ENCODE data around the gene CT55. TPM values are rescaled to one million over a fixed set of nuclear protein-coding genes. Genes with fewer than 3 reads are reported as not detected.
"Not testable (repeated sequence)": the region's sequence is repeated elsewhere in the genome, so short reads cannot be mapped to it uniquely, and the experiment has no call there.

The CT55 gene, protein sequence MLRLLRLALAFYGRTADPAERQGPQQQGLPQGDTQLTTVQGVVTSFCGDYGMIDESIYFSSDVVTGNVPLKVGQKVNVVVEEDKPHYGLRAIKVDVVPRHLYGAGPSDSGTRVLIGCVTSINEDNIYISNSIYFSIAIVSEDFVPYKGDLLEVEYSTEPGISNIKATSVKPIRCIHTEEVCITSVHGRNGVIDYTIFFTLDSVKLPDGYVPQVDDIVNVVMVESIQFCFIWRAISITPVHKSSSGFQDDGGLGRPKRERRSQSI
- total RNA-seq (2021), result 0.24 TPM in 1 of 3 replicates, not detected in the others
- percentile 8 among the genes with signal in this experiment for Bru-seq, nascent RNA
- long read RNA-seq, experiment 1, partial matches to known transcripts, result 0 of 1 reads
- long read RNA-seq, experiment 1, other reads (novel, unspliced or antisense), result 1 of 1 reads
- long read RNA-seq, experiment 2, result 0 reads
- long read RNA-seq, experiment 3, partial matches to known transcripts, result 0 of 1 reads
- long read RNA-seq, experiment 3, other reads (novel, unspliced or antisense), result 0 of 1 reads

GRCh38 chrX:135170877-135171519 is at the start of gene CT55:
TSS of gene CT55 (minus strand) at chrX:135171398. CDS start at chrX:135171171, 227 bp downstream.
- H3K9me3 Mint-ChIP-seq, result no peaks in the 10 kb centered on the region
- no peak within 1 kb of the TSS for H3K27ac Mint-ChIP-seq
- H3K4me3 Mint-ChIP-seq, result no peak within 1 kb of the TSS
- peak; percentile 89 for ATAC-seq
- CTCF ChIA-PET, result interaction anchor here (0.8 to 1.0 kb wide), 2 partner anchors 15 to 59 kb away, joined by 3 to 6 read pairs; no protein-coding TSS in a partner anchor
- H3K36me3 Mint-ChIP-seq, result no peaks in the 10 kb centered on the region
- TF ChIP-seq CREB1 (CRISPR knock-in tag; IDR thresholded peaks at IDR 0.05), result no peak
- no peak for TF ChIP-seq NR1H2 (CRISPR knock-in tag; IDR thresholded peaks at IDR 0.05)
- TF ChIP-seq KAT7 (CRISPR knock-in tag; IDR thresholded peaks at IDR 0.05; ENCODE audit: borderline replicate concordance), result no peak
- TF ChIP-seq AR (CRISPR knock-in tag; IDR thresholded peaks at IDR 0.05), result no peak
- TF ChIP-seq NFYB (CRISPR knock-in tag; conservative IDR thresholded peaks at IDR 0.05; ENCODE audit: low read depth), result no peak
- TF ChIP-seq USF1 (CRISPR knock-in tag; IDR thresholded peaks at IDR 0.05), result no peak
- no peak for TF ChIP-seq ELF4 (CRISPR knock-in tag; IDR thresholded peaks at IDR 0.05; ENCODE audit: low read depth)
- no peak for TF ChIP-seq TCF7 (CRISPR knock-in tag; IDR thresholded peaks at IDR 0.05; ENCODE audit: low read depth)
- TF ChIP-seq SMAD4 (CRISPR knock-in tag; IDR thresholded peaks at IDR 0.05), result no peak
- peaks cover 2% of the 10 kb centered on the region; the same call in 1 of the 2 replicates for H3K27me3 Mint-ChIP-seq (ENCODE audit: low read depth)
- peaks cover 7% of the 10 kb centered on the region for H3K4me1 Mint-ChIP-seq
- DNase-seq (ENCODE audit: low spot score), result peak; percentile 14
- POLR2A ChIA-PET, result no interaction called here

GRCh38 chrX:135213200-135213844 is 42.1 kb upstream of the CT55 start:
- Mint-ChIP-seq H3K4me3 (no peak overlapping the region), H3K36me3 (no peaks in the 10 kb centered on the region), H3K27ac (no peak overlapping the region), H3K27me3 (ENCODE audit: low read depth) (no peaks in the 10 kb centered on the region), H3K4me1 (no peaks in the 10 kb centered on the region), H3K9me3 (no peaks in the 10 kb centered on the region)
- TF ChIP-seq ZMAT4 (CRISPR knock-in tag; IDR thresholded peaks at IDR 0.05) (no peak), MYBL2 (CRISPR knock-in tag; IDR thresholded peaks at IDR 0.05) (no peak), RELA (CRISPR knock-in tag; IDR thresholded peaks at IDR 0.05; ENCODE audit: borderline replicate concordance) (no peak)
- POLR2A ChIA-PET, result no interaction called here
- DNase-seq (ENCODE audit: low spot score) (no peak), ATAC-seq (no peak)
- CTCF ChIA-PET, result no interaction called here

GRCh38 chrX:135206427-135206826 is 35.2 kb upstream of the CT55 start:
- DNase-seq (ENCODE audit: low spot score), result peak; percentile 61
- ATAC-seq; H3K27me3 Mint-ChIP-seq (ENCODE audit: low read depth); H3K27ac Mint-ChIP-seq; H3K4me1 Mint-ChIP-seq; H3K4me3 Mint-ChIP-seq; CTCF ChIA-PET; POLR2A ChIA-PET; H3K36me3 Mint-ChIP-seq: not testable (repeated sequence)
- TF ChIP-seq, protein P1, sequence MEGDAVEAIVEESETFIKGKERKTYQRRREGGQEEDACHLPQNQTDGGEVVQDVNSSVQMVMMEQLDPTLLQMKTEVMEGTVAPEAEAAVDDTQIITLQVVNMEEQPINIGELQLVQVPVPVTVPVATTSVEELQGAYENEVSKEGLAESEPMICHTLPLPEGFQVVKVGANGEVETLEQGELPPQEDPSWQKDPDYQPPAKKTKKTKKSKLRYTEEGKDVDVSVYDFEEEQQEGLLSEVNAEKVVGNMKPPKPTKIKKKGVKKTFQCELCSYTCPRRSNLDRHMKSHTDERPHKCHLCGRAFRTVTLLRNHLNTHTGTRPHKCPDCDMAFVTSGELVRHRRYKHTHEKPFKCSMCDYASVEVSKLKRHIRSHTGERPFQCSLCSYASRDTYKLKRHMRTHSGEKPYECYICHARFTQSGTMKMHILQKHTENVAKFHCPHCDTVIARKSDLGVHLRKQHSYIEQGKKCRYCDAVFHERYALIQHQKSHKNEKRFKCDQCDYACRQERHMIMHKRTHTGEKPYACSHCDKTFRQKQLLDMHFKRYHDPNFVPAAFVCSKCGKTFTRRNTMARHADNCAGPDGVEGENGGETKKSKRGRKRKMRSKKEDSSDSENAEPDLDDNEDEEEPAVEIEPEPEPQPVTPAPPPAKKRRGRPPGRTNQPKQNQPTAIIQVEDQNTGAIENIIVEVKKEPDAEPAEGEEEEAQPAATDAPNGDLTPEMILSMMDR (IDR thresholded peaks at IDR 0.05), result peak; percentile 36; the same call in 1 of the 2 replicates
- H3K9me3 Mint-ChIP-seq, result peaks cover 14% of the 10 kb centered on the region

Measured in WTC11 (cell line).